SH-SY5Y (cell line): ENCODE results near the gene ADCY7.

Experiments used
- GATA2 ChIP-seq: IDR thresholded peaks from 2 replicates; pipeline ENCODE4 v1.6.1; 2011; ENCODE audit warnings: mild to moderate bottlenecking, low read depth, low read length
- GATA3 ChIP-seq: IDR thresholded peaks from 2 replicates; pipeline ENCODE4 v1.6.1; 2011; ENCODE audit warnings: low read depth, mild to moderate bottlenecking, low read length, moderate library complexity

The ADCY7 gene

DNA sequence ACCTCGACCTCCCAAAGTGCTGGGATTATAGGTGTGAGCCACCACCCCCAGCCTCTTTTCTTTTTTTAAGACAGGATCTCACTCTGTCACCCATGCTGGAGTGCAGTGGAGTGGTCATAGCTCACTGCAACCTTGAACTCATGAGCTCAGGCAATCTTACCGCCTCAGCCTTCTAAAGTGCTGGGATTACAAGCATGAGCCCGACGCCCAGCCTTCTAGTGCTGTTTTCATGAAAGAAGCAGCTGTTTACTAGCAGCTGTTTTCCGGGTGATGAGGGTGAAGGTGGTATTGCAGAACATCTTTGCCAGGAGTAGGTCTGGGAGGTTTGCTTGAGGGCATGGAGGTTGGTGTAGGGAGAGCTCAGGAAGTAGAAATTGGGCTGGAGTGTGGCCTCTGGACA, 2.0 kb downstream of the ADCY7 start:
- TF ChIP-seq GATA3 (no peak), GATA2 (no peak)

DNA sequence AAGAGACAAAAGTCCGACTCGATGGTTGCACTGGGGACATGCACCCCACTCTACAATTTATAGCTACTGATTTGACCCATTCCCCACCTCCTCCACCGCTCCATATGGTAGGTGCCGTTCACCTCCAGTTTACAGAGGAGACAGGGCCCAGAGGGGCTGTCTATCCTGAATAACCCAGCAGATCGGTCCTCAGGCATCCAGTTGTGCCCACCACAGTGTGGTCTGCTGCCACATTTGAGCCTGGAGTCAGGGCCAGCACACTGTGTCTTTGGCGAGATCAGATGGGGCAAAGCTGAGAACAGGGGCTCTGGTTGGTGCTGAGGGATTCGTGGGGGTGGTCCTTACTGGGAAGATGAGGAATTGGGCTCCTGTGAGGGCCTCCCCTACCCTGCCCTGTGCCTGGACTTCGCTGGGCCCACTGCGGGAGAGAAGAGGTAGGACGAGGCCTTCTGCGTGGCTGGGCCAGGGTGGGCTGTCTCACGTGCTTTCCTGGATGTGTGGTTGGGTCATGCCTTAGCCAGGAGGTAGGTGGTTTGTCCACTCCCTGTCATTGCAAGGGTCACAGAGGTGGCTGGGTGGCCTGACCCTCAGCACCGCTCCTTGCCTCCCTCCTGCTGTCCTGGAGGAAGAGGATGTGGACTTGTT, 2.8 kb downstream of the ADCY7 start:
- no peak for TF ChIP-seq GATA2
- TF ChIP-seq GATA3, result no peak

DNA sequence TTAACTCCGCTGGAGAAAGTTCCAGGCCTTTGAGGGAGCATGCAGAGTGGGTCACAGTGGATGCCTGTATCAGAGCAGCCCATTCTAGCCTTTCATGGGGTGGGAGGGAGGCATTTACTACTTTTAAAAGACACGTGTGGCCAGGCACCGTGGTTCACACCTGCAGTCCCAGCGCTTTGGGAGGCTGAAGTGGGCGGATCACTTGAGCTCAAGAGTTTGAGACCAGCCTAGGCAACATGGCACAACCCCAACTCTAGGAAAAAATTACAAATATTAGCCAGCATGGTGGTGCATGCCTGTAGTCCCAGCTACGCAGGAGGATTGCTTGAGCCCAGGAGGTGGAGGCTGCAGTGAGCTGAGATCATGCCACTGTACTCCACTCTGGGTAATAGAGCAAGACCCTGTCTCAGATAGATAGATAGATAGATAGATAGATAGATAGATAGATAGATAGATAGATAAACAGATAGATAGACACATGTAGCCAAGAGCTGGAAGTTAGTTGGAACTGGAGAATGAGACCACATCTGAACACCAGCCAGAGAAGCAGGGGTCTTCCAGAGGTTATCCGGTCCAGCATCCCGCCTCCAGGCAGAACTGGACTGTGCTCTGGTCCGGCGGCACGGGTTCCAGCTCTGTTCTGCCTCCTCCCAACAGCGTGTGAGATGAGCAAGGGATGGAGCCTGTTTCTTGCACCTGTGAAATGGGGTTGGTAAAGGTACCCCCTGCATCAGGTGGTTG, 3.6 kb downstream of the ADCY7 start:
- TF ChIP-seq GATA2, result no peak
- no peak for TF ChIP-seq GATA3

DNA sequence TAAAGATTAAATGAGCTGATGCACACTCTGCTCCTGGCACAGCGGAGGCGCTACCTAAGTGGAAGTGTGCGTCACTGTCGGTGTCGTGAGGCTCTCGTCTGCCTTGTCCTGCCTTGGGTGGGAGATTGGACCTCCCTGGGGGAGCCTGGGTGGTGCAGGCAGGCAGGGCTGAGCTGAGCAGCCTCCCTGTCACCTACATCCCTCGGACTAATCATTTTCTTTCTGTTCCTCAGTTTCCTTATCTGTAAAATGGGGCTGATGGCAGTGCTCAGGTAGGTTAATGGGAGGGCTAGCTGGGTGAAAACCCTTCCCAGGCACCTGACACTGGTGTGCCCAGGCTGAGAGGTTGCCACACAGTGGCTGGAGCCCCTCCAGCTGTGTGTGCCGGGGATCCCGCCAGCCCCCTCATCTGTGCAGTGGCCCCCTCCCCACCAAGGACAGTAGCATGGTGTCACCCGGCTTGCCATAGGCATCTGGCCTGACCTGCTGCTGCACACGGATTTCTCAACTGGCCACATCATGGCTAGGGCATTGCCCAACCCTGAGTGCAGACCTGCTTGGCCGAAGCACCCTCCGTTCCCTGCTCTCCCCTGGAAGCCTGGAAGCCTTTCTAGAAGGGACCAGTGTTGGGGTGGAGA, 4.3 kb downstream of the ADCY7 start:
- TF ChIP-seq GATA2, result no peak
- TF ChIP-seq GATA3, result no peak

DNA sequence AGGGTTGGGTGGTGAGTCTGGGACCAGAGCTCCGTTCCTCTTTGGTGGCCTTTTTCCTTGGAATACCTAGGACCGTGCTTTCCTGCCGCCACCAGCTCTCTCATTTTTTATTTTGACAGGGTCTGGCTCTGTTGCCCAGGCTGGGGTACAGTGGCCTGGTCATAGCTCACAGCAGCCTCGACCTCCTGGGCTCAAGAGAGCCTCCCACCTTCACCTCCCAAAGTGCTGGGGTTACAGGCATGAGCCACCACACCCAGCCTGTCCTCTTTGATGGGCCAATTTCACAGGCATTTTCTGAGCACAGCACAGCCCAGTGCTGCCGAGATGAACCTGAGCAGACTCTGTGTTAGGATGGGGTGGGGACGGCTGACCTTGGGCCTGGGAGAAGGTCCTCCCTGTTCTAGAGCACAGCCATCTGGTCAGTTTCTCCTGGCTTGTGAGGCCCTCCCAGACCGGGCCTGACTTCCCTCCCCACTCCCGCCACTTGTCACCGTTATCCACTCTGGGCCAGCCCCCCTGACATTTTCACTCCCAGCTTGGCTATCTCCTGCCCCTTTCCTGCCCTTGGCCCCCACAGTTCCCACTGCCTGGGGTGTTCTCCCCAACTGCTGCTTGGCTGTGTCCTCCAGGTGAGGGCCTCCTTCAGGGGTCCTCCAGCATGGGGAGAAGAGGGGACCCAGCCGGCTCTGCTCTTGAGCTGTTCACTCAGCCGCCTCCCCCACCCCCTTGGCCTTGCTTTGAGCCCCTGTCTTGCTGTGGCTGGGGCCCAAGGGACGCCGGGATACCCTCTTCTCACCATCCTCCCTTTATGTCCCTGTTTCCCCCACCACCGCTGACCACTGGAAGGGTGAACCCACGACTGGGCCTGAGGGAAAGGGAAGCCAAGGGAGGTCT, 5.0 kb downstream of the ADCY7 start:
- no peak for TF ChIP-seq GATA2

DNA sequence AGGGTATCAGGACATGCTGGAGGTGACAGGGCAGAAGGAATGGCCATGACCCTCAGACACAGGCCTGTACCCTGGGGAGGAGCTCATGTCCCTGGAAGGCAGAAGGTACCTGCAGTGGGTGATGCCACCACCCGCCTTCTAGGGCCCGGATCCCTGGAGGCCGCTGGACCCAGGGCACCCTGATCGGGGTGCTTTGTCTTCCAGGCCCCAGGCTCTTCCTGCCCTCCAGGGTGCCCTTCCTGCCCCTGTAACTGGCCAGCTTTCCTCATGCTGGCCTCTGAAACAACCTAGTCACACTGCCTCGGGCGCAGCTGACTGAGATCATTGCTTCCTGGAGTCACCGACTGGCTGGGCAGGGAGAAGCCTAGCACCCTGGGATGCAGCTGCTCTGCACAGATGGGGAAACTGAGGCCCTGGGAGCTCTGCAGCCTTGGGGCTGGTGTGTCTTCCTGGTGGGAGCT, 5.8 kb downstream of the ADCY7 start:
- no peak for TF ChIP-seq GATA3
- TF ChIP-seq GATA2, result no peak

DNA sequence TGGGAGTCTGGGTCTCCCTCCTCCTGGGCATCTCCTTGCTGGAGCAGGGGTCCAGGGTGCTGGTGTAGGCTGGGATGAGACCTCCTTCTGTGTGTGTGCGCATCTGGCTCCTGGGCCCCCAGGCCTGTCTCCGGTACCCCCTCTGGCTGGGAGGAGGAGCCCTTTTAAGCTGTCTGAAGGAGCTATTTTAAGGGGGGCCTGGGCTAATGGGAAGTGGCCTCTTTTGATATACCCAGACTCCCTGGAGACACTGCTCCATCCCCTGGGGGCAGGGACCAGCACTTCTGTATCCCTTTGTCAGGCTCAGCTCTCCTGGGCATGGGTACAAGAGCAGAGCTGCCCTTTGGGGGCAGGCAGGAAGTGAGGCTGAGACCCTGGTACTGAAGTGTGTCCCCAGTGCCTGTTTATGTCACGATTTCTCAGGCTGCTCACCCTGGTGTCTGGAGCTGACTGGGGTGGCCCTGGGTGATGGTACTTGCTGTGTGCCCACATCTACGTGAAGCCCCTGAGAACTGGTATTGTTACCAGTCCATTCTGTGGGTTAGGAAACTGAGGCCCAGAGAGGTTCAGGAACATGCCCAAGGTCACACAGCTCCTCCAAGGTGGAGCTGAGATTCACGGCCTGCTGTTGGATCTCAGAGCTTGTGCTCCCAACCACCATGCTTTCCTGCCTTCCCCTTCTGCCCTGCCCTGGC, 6.5 kb downstream of the ADCY7 start:
- TF ChIP-seq GATA2 (no peak), GATA3 (no peak)

DNA sequence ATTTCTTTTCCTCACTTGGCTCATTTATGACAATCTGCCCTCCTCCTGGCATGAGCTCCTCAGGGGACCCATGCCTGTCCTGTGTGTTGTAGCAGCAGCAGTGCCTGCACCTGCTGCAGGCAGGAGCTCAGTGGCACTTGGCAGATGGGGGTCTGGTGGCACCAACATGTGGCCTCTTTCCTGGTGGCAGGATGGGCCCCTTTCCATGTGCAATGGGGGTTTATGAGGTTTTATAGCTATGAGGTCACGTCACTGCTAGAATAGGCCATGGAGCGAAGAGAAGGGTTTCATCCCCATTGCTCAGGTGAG, 7.0 kb downstream of the ADCY7 start:
- no peak for TF ChIP-seq GATA3
- TF ChIP-seq GATA2, result no peak

DNA sequence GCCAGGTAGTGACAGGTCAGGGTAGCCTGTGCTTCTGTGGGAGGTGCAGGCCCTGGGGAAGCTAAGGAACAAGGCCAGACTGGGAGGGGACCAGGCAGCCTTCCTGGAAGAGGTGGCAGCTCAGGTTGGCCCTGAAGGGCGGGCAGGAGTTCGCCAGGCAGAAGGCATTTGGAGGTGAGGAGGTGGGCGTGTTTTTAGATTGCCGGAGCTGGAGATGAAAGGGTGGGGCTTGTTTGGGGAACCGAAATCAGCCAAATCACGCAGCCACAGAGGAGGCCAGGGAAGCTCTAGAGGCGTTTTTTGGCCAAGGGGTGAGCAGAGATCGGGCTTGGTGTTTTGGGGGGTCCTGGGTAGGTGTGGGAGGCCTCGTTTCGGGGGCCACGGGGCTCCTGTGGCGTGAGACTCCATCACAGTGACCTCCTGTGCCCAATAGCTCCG, 7.6 kb downstream of the ADCY7 start:
- TF ChIP-seq GATA2, result no peak
- no peak for TF ChIP-seq GATA3

DNA sequence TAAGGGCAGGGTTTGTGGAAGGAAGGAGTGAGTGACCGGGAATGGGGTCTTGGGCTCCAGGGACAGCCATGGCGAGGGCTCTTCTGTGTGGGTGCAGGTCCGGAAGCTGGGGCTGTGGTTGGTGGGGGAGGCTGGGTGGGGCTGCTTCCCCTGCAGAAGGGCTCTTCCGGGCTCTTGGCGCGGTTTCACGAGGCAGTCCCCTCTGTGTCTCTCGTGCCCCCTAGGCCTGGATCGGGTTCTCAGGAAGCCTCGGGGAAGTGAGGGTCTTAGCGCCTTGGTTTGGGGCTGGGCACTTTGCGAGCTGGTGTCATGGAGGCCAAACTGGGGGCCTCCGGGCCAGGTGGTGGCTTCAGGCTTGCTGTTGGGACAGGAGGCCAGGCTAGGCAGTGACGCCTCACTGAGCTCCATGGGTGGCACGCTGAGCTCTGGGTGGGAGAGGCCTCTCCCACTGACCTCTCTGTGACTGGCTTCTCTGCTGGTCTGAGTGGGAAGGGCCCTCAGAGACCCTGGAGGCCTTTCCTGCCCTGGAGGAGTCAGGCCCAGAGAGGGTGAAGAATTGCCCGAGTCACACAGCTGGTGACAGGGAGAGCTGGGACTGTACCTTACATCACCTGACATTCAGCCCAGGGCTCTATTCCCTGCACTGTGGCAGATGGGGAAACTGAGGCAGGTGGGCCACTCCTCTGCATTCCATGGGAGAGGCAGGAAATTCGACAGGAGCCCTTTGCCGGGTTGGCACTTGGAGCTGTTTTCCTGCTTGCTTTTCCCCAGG, 8.2 kb downstream of the ADCY7 start:
- TF ChIP-seq GATA3, result no peak
- no peak for TF ChIP-seq GATA2

DNA sequence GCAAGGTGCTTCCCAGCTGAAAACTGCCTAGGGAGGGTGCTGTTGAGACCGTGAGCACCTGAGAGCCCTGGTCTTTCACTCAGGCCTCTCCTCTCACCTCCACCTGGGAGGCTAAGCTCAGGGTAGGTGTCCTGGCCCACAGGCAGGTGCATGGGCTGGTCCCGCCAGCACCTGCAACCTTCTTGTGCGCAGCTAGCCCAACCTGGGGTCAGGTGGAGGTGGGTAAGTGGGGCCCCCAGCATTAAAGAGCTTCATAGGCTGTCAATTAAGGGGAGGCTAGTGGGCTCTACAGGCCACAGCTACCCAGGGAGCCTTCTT, 8.7 kb downstream of the ADCY7 start:
- TF ChIP-seq GATA2, result no peak
- TF ChIP-seq GATA3, result no peak

DNA sequence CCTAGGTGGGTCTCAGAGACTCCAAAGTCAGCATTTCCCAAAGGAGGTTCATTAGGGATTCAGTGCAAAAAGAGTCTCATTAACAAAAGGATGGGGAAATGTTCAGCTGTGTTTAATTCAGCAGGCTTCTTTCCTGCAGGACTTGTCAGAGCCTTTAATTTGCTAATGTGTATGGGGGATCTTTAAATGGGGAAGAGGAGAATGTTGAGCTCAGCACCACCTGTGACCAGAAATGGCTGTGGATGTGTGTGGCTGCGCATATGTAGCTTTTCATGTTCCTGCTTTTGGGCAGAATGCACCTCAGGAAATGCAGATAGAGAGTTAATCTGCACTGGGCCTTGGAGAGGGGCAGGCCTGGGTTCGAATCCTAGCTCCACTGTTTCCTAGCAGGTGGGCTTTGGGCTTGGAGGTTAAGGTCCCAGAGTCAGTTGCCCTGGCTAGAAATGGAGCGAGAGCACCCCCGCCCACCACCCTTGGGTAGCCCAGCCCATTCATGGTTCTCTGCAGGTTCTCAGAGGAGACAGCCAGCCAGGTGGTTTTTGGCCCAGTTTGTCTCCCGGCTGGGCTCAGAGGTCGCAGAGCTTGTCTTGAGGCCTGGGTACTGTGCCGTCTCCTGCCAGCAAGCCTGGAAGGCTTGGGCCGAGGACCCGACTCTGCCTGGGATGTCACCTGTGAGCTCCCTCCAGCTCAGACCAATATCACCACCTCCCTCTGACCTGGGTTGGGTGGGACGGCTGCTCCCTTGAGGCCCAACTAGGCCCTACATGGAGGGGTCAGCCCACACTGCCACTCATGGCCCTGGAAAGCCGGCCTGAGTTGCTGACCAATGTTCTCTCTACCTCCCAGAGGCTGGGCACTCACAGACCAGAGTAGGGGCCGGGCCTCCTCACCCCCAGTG, 9.3 kb downstream of the ADCY7 start:
- no peak for TF ChIP-seq GATA2
- TF ChIP-seq GATA3, result no peak

DNA sequence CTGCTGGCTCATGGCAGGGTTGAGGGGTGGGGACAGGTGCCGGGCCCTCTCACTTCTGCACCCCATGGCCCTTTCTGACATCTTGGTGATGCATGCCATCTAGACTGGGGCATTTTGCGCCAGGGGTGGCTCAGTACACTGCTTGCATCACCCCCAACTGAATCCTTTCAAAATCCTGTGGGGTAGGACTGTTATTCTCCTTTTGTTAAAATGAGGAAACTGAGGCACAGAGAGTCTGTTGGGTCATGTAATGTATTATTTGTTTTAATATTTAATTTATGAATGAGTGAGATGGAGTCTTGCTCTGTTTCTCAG, 9.9 kb downstream of the ADCY7 start:
- TF ChIP-seq GATA2 (no peak), GATA3 (no peak)
